ENCODE data around the gene PITHD1. TPM values are rescaled to one million over a fixed set of nuclear protein-coding genes. Genes with fewer than 3 reads are reported as not detected.

Gene PITHD1
- total RNA-seq, 1 experiment from 2014 or later = 35.6 TPM

DNA sequence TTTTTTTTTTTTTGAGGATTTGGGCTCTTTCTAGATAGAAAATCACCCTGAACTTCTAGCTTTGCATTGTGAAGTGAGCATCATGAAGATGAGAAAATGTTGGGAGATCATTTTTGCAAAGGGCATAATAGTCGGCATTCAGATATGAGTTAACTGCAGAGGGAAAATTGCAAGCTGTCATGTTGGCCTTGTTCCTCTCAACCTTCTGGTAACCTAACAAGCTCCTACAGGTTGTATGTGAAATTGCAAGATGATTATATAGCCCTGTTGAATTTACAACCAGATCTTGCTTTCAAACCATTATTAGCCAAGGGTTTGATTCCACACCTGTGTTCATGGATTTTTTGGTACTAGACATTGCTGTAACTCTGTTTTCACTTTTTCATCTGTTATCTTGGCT lies 32.7 kb upstream of the PITHD1 start:
- H2AFZ ChIP-seq (ENCODE audit: low read length) = no peak overlapping the region
- no peaks in the 10 kb centered on the region for H3K27me3 ChIP-seq (ENCODE audit: low read length)
- peak overlapping the region; percentile 96 for H3K9ac ChIP-seq (ENCODE audit: low read length)
- peaks cover 27% of the 10 kb centered on the region; the same call in 1 of the 2 replicates for H4K20me1 ChIP-seq (ENCODE audit: insufficient read depth, low read depth, low read length)
- no peaks in the 10 kb centered on the region for H3K9me3 ChIP-seq (ENCODE audit: low read length)
- peaks cover 64% of the 10 kb centered on the region for H3K79me2 ChIP-seq (ENCODE audit: low read length)
- 0 out of 2 replicates have a peak overlapping the region, but pooled peaks have one; percentile 17 for H3K27ac ChIP-seq (ENCODE audit: low read length)
- H3K9me2 ChIP-seq (replicated peaks; ENCODE audit: insufficient read depth, low read length) = no peaks in the 10 kb centered on the region
- peak overlapping the region; percentile 90 for H3K4me3 ChIP-seq (ENCODE audit: low read length)
- H3K36me3 ChIP-seq (ENCODE audit: insufficient read depth, low read length) = peaks cover 6% of the 10 kb centered on the region; the same call in 1 of the 2 replicates
- peaks cover 52% of the 10 kb centered on the region for H3K4me1 ChIP-seq (ENCODE audit: low read length)
- peak overlapping the region; percentile 97 for H3K4me2 ChIP-seq (ENCODE audit: low read depth, low read length, poor library complexity, severe bottlenecking)
- DNase-seq = peak; percentile 78

DNA sequence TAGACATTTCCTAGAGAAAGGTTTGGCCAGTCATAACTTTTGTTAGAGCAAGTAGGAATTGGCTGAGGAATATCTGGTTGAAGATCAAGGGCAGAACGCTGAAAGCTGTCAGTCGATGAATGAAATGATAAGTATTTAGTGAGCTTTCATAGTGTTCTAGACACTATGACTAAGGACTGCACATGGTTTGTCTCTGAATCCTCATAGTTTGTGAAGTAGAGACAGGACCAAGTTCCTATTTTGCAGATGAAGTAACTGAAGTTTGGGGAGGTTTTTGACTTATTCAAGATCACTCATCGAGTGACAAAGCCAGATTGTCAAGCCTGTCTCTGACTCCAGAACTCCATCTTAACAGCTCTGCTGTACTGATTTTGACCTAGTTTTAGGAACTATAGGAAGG lies 30.2 kb upstream of the PITHD1 start:
- Histone ChIP-seq H4K20me1 (ENCODE audit: insufficient read depth, low read depth, low read length) (peaks cover 39% of the 10 kb centered on the region; the same call in 1 of the 2 replicates), H3K4me1 (ENCODE audit: low read length) (peaks cover 44% of the 10 kb centered on the region)

DNA sequence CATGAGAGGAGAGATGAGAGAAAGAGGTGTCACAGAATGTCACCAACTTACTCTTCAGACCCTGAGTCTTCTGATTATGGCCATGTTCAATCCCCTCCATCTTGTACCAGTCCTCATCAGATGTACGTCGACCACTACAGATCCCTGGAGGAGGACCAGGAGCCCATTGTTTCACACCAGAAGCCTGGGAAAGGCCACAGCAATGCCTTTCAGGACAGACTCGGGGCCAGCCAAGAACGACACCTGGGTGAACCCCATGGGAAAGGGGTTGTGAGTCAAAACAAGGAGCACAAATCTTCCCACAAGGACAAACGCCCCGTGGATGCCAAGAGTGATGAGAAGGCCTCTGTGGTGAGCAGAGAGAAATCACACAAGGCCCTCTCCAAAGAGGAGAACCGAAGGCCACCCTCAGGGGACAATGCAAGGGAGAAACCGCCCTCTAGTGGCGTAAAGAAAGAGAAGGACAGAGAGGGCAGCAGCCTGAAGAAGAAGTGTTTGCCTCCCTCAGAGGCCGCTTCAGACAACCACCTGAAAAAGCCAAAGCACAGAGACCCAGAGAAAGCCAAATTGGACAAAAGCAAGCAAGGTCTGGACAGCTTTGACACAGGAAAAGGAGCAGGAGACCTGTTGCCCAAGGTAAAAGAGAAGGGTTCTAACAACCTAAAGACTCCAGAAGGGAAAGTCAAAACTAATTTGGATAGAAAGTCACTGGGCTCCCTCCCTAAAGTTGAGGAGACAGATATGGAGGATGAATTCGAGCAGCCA lies 27.0 kb upstream of the PITHD1 start:
- Histone ChIP-seq H3K27me3 (ENCODE audit: low read length) (no peaks in the 10 kb centered on the region), H3K4me1 (ENCODE audit: low read length) (peaks cover 27% of the 10 kb centered on the region), H3K27ac (ENCODE audit: low read length) (no peak overlapping the region), H3K9me3 (ENCODE audit: low read length) (no peaks in the 10 kb centered on the region), H3K9ac (ENCODE audit: low read length) (no peak overlapping the region), H3K9me2 (replicated peaks; ENCODE audit: insufficient read depth, low read length) (no peaks in the 10 kb centered on the region), H3K4me3 (ENCODE audit: low read length) (no peak overlapping the region), H3K36me3 (ENCODE audit: insufficient read depth, low read length) (peaks cover 50% of the 10 kb centered on the region), H2AFZ (ENCODE audit: low read length) (no peak overlapping the region), H3K4me2 (ENCODE audit: low read depth, low read length, poor library complexity, severe bottlenecking) (no peak overlapping the region), H3K79me2 (ENCODE audit: low read length) (peaks cover 51% of the 10 kb centered on the region), H4K20me1 (ENCODE audit: insufficient read depth, low read depth, low read length) (peaks cover 23% of the 10 kb centered on the region)
- DNase-seq = peak; percentile 86

More for the DNA sequence above, 30.2 kb upstream of the PITHD1 start:
- Histone ChIP-seq H3K4me2 (ENCODE audit: low read depth, low read length, poor library complexity, severe bottlenecking) (no peak overlapping the region), H3K9ac (ENCODE audit: low read length) (no peak overlapping the region), H3K27ac (ENCODE audit: low read length) (no peak overlapping the region), H3K79me2 (ENCODE audit: low read length) (peaks cover 80% of the 10 kb centered on the region), H2AFZ (ENCODE audit: low read length) (no peak overlapping the region), H3K36me3 (ENCODE audit: insufficient read depth, low read length) (peaks cover 22% of the 10 kb centered on the region; the same call in 1 of the 2 replicates), H3K4me3 (ENCODE audit: low read length) (no peak overlapping the region), H3K9me3 (ENCODE audit: low read length) (no peaks in the 10 kb centered on the region), H3K9me2 (replicated peaks; ENCODE audit: insufficient read depth, low read length) (no peaks in the 10 kb centered on the region), H3K27me3 (ENCODE audit: low read length) (no peaks in the 10 kb centered on the region)
- peak; percentile 19 for DNase-seq

DNA sequence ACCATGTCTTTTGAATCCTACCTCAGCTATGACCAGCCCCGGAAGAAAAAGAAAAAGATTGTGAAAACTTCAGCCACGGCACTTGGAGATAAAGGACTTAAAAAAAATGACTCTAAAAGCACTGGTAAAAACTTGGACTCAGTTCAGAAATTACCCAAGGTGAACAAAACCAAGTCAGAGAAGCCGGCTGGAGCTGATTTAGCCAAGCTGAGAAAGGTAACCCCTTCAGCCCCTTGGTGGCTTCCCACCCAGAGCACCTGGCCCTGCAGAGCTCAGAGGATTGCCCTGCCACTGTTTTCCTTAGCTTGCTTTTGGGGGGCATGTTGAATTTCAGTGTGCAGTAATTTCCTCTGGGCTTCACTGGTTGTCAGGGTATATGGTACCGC lies 26.4 kb upstream of the PITHD1 start:
- Histone ChIP-seq H3K9me3 (ENCODE audit: low read length) (no peaks in the 10 kb centered on the region), H3K4me3 (ENCODE audit: low read length) (no peak overlapping the region), H3K79me2 (ENCODE audit: low read length) (peaks cover 45% of the 10 kb centered on the region), H3K9ac (ENCODE audit: low read length) (no peak overlapping the region), H3K4me1 (ENCODE audit: low read length) (peaks cover 24% of the 10 kb centered on the region), H2AFZ (ENCODE audit: low read length) (no peak overlapping the region), H3K9me2 (replicated peaks; ENCODE audit: insufficient read depth, low read length) (no peaks in the 10 kb centered on the region), H3K27me3 (ENCODE audit: low read length) (no peaks in the 10 kb centered on the region), H3K4me2 (ENCODE audit: low read depth, low read length, poor library complexity, severe bottlenecking) (no peak overlapping the region), H3K36me3 (ENCODE audit: insufficient read depth, low read length) (peaks cover 56% of the 10 kb centered on the region), H3K27ac (ENCODE audit: low read length) (no peak overlapping the region), H4K20me1 (ENCODE audit: insufficient read depth, low read depth, low read length) (peaks cover 20% of the 10 kb centered on the region)
- no peak for DNase-seq

DNA sequence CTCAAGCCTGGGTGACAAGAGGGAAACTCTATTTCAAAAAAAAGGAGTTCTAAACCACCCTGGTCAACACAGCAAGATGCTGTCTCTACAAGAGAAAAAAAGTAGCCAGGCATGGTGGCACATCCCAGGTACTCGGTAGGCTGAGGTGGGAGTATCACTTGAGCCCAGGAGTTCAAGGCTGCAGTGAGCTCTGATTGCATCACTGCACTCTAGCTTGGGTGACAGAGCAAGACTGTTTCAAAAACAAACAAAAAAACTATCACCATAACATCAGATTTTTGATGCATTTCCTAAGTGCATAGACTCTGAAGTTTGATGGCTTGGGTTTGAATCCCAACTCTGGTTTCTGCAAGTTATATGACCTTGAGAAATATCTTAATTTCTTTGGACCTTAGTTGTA lies 25.3 kb upstream of the PITHD1 start:
- peaks cover 13% of the 10 kb centered on the region for H3K4me1 ChIP-seq (ENCODE audit: low read length)
- H3K4me2 ChIP-seq (ENCODE audit: low read depth, low read length, poor library complexity, severe bottlenecking) = no peak overlapping the region
- H3K27ac ChIP-seq (ENCODE audit: low read length) = no peak overlapping the region
- H4K20me1 ChIP-seq (ENCODE audit: insufficient read depth, low read depth, low read length) = peaks cover 12% of the 10 kb centered on the region
- no peak overlapping the region for H3K4me3 ChIP-seq (ENCODE audit: low read length)
- no peak overlapping the region for H2AFZ ChIP-seq (ENCODE audit: low read length)
- no peaks in the 10 kb centered on the region for H3K9me3 ChIP-seq (ENCODE audit: low read length)
- DNase-seq = peak; percentile 31
- peaks cover 59% of the 10 kb centered on the region for H3K36me3 ChIP-seq (ENCODE audit: insufficient read depth, low read length)
- peaks cover 34% of the 10 kb centered on the region for H3K79me2 ChIP-seq (ENCODE audit: low read length)
- no peaks in the 10 kb centered on the region for H3K9me2 ChIP-seq (replicated peaks; ENCODE audit: insufficient read depth, low read length)
- H3K27me3 ChIP-seq (ENCODE audit: low read length) = no peaks in the 10 kb centered on the region
- no peak overlapping the region for H3K9ac ChIP-seq (ENCODE audit: low read length)

DNA sequence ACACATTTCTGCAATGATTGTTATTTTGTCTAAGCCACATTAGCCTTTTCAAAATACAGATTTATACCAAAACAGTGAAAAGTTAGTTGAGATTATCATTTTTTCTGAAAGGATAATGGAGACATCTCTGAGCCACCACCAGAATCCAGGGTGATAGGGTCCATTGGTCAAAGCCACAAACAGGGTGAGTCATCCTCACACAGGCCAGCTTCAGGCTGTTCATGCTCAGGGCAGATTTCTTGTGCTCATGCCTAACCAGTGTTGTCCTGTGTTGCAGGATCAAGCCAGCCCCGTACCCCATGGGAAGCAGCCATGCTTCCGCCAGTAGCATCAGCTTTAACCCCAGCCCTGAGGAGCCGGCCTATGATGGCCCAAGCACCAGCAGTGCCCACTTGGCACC lies 21.5 kb upstream of the PITHD1 start:
- H3K36me3 ChIP-seq (ENCODE audit: insufficient read depth, low read length) = peaks cover 71% of the 10 kb centered on the region
- no peak overlapping the region for H3K4me2 ChIP-seq (ENCODE audit: low read depth, low read length, poor library complexity, severe bottlenecking)
- H3K9ac ChIP-seq (ENCODE audit: low read length) = no peak overlapping the region
- H3K4me3 ChIP-seq (ENCODE audit: low read length) = no peak overlapping the region
- H3K4me1 ChIP-seq (ENCODE audit: low read length) = peaks cover 11% of the 10 kb centered on the region
- H3K27me3 ChIP-seq (ENCODE audit: low read length) = no peaks in the 10 kb centered on the region
- no peak for DNase-seq
- no peaks in the 10 kb centered on the region for H3K9me3 ChIP-seq (ENCODE audit: low read length)
- no peaks in the 10 kb centered on the region for H3K9me2 ChIP-seq (replicated peaks; ENCODE audit: insufficient read depth, low read length)
- H3K79me2 ChIP-seq (ENCODE audit: low read length) = peaks cover 12% of the 10 kb centered on the region
- H3K27ac ChIP-seq (ENCODE audit: low read length) = no peak overlapping the region
- H2AFZ ChIP-seq (ENCODE audit: low read length) = no peak overlapping the region
- H4K20me1 ChIP-seq (ENCODE audit: insufficient read depth, low read depth, low read length) = peaks cover 6% of the 10 kb centered on the region

DNA sequence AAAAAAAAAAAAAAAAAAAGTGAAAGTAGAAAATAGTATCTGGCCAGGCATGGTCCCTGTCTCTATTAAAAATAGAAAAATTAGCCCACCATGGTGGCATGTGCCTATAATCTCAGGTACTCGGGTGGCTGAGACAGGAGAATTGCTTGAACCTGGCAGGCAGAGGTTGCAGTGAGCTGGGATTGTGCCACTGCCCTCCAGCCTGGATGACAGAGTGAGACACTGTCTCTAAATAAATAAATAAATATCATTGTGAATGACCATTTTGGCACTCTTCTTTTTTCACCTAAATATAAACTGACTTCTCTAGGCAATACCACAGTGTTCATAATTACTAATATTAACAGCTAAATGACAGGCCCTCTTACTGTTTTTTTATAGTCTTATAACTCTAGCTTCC lies 20.4 kb upstream of the PITHD1 start:
- H3K4me2 ChIP-seq (ENCODE audit: low read depth, low read length, poor library complexity, severe bottlenecking) = no peak overlapping the region
- H3K4me3 ChIP-seq (ENCODE audit: low read length) = no peak overlapping the region
- H4K20me1 ChIP-seq (ENCODE audit: insufficient read depth, low read depth, low read length) = no peaks in the 10 kb centered on the region; the same call in 1 of the 2 replicates
- H3K36me3 ChIP-seq (ENCODE audit: insufficient read depth, low read length) = peaks cover 72% of the 10 kb centered on the region
- H3K9ac ChIP-seq (ENCODE audit: low read length) = no peak overlapping the region
- no peaks in the 10 kb centered on the region for H3K9me3 ChIP-seq (ENCODE audit: low read length)
- H3K9me2 ChIP-seq (replicated peaks; ENCODE audit: insufficient read depth, low read length) = no peaks in the 10 kb centered on the region
- H2AFZ ChIP-seq (ENCODE audit: low read length) = no peak overlapping the region
- peaks cover 12% of the 10 kb centered on the region for H3K4me1 ChIP-seq (ENCODE audit: low read length)
- H3K27ac ChIP-seq (ENCODE audit: low read length) = no peak overlapping the region
- H3K27me3 ChIP-seq (ENCODE audit: low read length) = no peaks in the 10 kb centered on the region
- H3K79me2 ChIP-seq (ENCODE audit: low read length) = peaks cover 5% of the 10 kb centered on the region; the same call in 1 of the 2 replicates
- DNase-seq = no peak

DNA sequence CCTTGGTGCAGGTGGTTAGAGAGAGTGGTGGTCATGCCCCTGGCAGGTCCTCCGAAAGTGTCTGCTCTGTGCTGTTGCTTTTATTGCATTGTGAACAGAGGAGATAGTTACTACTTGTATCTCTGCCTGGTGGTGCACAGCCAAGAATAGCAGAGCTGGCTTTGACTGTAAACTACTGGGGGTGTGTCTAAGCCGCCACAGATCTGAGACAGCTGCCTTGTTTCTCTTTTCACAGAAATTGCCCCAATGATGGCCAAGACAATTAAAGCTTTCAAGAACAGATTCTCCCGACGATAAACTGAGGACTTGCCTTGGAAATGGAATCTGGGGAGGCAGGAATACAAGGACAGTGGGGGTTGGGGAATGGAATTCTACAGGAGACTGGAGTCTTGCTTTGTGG lies 18.9 kb upstream of the PITHD1 start:
- no peaks in the 10 kb centered on the region for H3K9me3 ChIP-seq (ENCODE audit: low read length)
- peaks cover 5% of the 10 kb centered on the region; the same call in 1 of the 2 replicates for H3K79me2 ChIP-seq (ENCODE audit: low read length)
- peaks cover 60% of the 10 kb centered on the region for H3K36me3 ChIP-seq (ENCODE audit: insufficient read depth, low read length)
- H3K4me3 ChIP-seq (ENCODE audit: low read length) = no peak overlapping the region
- H3K4me2 ChIP-seq (ENCODE audit: low read depth, low read length, poor library complexity, severe bottlenecking) = no peak overlapping the region
- peaks cover 21% of the 10 kb centered on the region for H3K4me1 ChIP-seq (ENCODE audit: low read length)
- H3K27ac ChIP-seq (ENCODE audit: low read length) = no peak overlapping the region
- H3K9ac ChIP-seq (ENCODE audit: low read length) = no peak overlapping the region
- no peaks in the 10 kb centered on the region for H3K27me3 ChIP-seq (ENCODE audit: low read length)
- no peaks in the 10 kb centered on the region for H3K9me2 ChIP-seq (replicated peaks; ENCODE audit: insufficient read depth, low read length)
- H2AFZ ChIP-seq (ENCODE audit: low read length) = no peak overlapping the region
- H4K20me1 ChIP-seq (ENCODE audit: insufficient read depth, low read depth, low read length) = no peaks in the 10 kb centered on the region; the same call in 1 of the 2 replicates
- DNase-seq = no peak

Data from Karpas-422 (cell line).